Measurements from ENCODE around the gene SART1.

The SART1 gene

DNA sequence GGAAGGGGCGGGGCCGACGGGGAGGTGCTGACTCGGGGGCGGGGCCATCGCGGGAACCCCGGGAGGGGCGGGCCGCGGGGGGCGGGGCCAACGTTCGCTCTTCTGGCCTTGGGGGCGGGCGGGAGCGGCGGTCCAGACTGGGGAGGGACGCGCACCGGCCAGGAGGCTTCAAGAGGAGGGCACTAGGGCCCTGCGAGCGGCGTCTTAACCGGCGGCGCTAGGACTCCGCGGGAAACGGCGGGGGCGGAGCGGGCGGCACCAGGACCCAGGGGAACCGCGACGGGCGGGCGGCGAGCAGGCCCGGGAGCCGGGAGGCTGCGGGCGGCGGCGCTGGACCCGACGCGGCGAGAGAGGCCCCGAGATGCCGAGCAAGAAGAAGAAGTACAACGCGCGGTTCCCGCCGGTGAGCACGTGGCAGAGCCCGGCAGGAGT, 42.4 kb upstream of the SART1 start, which contains the start of gene DRAP1:
Gene DRAP1, plus strand, starts transcription at position 286 of the 432 bp plus-strand sequence. Its CDS starts 76 bp downstream, at position 362.
- H3K4me3 ChIP-seq (ENCODE audit: severe bottlenecking): peak within 1 kb of the TSS; percentile 80
- H3K4me1 ChIP-seq (ENCODE audit: insufficient read depth, poor library complexity, severe bottlenecking): peaks cover 44% of the 10 kb centered on the region
- H3K27ac ChIP-seq (ENCODE audit: poor library complexity, severe bottlenecking): peak within 1 kb of the TSS; percentile 98
- ATAC-seq (ENCODE audit: low read depth) (peak; percentile 69), DNase-seq (ENCODE audit: low spot score) (peak; percentile 98)
- TF ChIP-seq, protein P1, sequence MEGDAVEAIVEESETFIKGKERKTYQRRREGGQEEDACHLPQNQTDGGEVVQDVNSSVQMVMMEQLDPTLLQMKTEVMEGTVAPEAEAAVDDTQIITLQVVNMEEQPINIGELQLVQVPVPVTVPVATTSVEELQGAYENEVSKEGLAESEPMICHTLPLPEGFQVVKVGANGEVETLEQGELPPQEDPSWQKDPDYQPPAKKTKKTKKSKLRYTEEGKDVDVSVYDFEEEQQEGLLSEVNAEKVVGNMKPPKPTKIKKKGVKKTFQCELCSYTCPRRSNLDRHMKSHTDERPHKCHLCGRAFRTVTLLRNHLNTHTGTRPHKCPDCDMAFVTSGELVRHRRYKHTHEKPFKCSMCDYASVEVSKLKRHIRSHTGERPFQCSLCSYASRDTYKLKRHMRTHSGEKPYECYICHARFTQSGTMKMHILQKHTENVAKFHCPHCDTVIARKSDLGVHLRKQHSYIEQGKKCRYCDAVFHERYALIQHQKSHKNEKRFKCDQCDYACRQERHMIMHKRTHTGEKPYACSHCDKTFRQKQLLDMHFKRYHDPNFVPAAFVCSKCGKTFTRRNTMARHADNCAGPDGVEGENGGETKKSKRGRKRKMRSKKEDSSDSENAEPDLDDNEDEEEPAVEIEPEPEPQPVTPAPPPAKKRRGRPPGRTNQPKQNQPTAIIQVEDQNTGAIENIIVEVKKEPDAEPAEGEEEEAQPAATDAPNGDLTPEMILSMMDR (IDR thresholded peaks at IDR 0.05; ENCODE audit: poor library complexity, severe bottlenecking): no peak
- no peaks in the 10 kb centered on the region for H3K9me3 ChIP-seq (ENCODE audit: severe bottlenecking)
- H3K36me3 ChIP-seq (ENCODE audit: low read depth): peaks cover 51% of the 10 kb centered on the region
- H3K27me3 ChIP-seq (ENCODE audit: insufficient read depth, poor library complexity, severe bottlenecking): no peaks in the 10 kb centered on the region

DNA sequence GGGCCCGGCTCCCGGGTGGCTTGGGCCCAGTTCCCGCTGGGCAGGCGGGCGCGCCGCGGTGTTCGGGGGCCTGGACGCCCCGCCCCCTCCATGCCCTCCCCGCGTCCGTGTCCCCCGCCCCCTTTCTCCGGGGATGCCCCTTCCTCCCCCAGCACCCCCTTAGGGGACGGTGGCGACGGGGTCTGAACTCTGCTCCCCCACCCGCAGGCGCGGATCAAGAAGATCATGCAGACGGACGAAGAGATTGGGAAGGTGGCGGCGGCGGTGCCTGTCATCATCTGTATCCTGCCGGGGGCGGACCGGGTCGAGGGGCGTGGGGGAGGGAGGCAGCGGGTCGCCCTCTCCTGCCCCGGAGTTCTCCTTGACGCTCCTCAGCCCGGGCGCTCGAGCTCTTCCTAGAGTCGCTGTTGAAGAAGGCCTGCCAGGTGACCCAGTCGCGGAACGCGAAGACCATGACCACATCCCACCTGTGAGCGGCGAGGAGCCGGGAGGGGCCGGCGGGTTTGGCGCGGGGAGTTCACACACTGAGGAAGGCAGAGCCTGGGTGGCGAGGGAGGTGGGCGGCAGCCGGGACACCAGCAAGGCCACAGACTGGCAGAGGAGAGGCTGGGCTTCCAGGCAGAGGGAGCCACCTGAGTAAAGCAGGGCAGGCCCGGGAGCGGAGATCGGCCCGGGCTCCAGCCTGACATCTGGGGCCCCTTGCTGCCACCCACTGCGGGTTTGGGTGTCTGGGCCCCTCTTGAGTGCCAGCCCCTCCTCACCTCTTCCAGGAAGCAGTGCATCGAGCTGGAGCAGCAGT, 41.8 kb upstream of the SART1 start:
- Histone ChIP-seq H3K27ac (ENCODE audit: poor library complexity, severe bottlenecking) (peak overlapping the region; percentile 98), H3K4me1 (ENCODE audit: insufficient read depth, poor library complexity, severe bottlenecking) (peaks cover 41% of the 10 kb centered on the region)
- TF ChIP-seq, protein P1 (IDR thresholded peaks at IDR 0.05; ENCODE audit: poor library complexity, severe bottlenecking): no peak

DNA sequence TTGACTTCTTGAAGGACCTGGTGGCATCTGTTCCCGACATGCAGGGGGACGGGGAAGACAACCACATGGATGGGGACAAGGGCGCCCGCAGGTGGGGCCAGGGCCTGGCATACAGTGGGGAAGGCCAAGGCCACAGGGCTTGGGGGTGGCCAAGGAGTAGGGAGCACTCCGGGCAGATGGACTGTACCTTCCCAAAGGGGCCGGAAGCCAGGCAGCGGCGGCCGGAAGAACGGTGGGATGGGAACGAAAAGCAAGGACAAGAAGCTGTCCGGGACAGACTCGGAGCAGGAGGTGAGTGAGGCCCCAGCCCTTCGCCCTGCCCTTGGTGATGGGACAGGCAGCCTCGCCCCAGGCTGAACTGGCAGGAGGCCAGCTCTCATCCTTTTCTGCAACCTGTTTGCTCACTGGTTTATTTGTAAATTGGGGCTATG, 41.1 kb upstream of the SART1 start:
- H3K36me3 ChIP-seq (ENCODE audit: low read depth): peaks cover 51% of the 10 kb centered on the region
- peak overlapping the region; percentile 98 for H3K27ac ChIP-seq (ENCODE audit: poor library complexity, severe bottlenecking)
- no peaks in the 10 kb centered on the region for H3K9me3 ChIP-seq (ENCODE audit: severe bottlenecking)
- peak overlapping the region; percentile 80 for H3K4me3 ChIP-seq (ENCODE audit: severe bottlenecking)
- H3K27me3 ChIP-seq (ENCODE audit: insufficient read depth, poor library complexity, severe bottlenecking): no peaks in the 10 kb centered on the region
- H3K4me1 ChIP-seq (ENCODE audit: insufficient read depth, poor library complexity, severe bottlenecking): peaks cover 34% of the 10 kb centered on the region
- TF ChIP-seq, protein P1 (IDR thresholded peaks at IDR 0.05; ENCODE audit: poor library complexity, severe bottlenecking): no peak
- ATAC-seq (ENCODE audit: low read depth) (no peak), DNase-seq (ENCODE audit: low spot score) (no peak)

More for the DNA sequence above, 41.8 kb upstream of the SART1 start:
- ATAC-seq (ENCODE audit: low read depth) (peak; percentile 1), DNase-seq (ENCODE audit: low spot score) (no peak)
- no peaks in the 10 kb centered on the region for H3K27me3 ChIP-seq (ENCODE audit: insufficient read depth, poor library complexity, severe bottlenecking)
- H3K36me3 ChIP-seq (ENCODE audit: low read depth): peaks cover 51% of the 10 kb centered on the region
- H3K4me3 ChIP-seq (ENCODE audit: severe bottlenecking): peak overlapping the region; percentile 80
- no peaks in the 10 kb centered on the region for H3K9me3 ChIP-seq (ENCODE audit: severe bottlenecking)

DNA sequence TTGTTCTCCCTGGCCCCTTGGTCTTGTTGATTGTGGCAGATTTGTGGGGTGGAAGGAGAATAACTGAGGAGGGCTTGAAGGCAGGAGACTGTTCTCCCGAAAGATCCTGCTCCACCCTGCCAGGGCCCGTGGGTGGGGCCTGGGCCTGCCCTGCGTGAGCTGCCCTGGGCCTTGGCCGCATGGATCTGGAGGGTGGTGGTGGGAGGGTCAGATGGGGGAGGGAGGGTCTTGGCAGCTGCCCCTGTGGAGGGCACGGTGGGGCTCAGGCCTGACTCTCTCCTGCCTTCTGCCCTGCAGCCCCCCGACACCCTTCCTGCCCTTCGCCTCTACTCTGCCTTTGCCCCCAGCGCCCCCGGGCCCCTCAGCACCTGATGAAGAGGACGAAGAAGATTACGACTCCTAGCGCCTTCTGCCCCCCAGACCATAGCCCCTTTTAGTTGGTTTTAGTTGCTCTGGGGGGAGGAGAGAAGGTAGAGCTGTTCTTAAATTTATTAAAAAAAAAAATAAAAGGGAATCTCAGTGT, 40.4 kb upstream of the SART1 start:
- H3K4me3 ChIP-seq (ENCODE audit: severe bottlenecking): no peak overlapping the region
- H3K27me3 ChIP-seq (ENCODE audit: insufficient read depth, poor library complexity, severe bottlenecking): no peaks in the 10 kb centered on the region
- no peak for DNase-seq (ENCODE audit: low spot score)
- H3K36me3 ChIP-seq (ENCODE audit: low read depth): peaks cover 51% of the 10 kb centered on the region
- TF ChIP-seq, protein P1 (IDR thresholded peaks at IDR 0.05; ENCODE audit: poor library complexity, severe bottlenecking): no peak
- H3K27ac ChIP-seq (ENCODE audit: poor library complexity, severe bottlenecking): peak overlapping the region; percentile 98
- H3K4me1 ChIP-seq (ENCODE audit: insufficient read depth, poor library complexity, severe bottlenecking): peaks cover 29% of the 10 kb centered on the region
- no peaks in the 10 kb centered on the region for H3K9me3 ChIP-seq (ENCODE audit: severe bottlenecking)
- no peak for ATAC-seq (ENCODE audit: low read depth)

Data from RWPE2 (cell line).